Measurements from ENCODE around the gene DYRK4.

Gene DYRK4

GRCh38 chr12:4566474-4566873 lies 4.5 kb downstream of the DYRK4 start:
- no peak for DNase-seq

- DNase-seq, result no peak
Observed at GRCh38 chr12:4567073-4567881, 5.3 kb downstream of the DYRK4 start.

GRCh38 chr12:4569261-4569660 lies 7.3 kb downstream of the DYRK4 start:
- DNase-seq, result no peak

GRCh38 chr12:4572680-4573079 lies 10.7 kb downstream of the DYRK4 start:
- no peak for DNase-seq

GRCh38 chr12:4579305-4580102 lies 17.5 kb downstream of the DYRK4 start:
- DNase-seq, result no peak

GRCh38 chr12:4580281-4580688 lies 18.3 kb downstream of the DYRK4 start:
- DNase-seq, result no peak

- no peak for DNase-seq
Observed at GRCh38 chr12:4584281-4584680, 22.3 kb downstream of the DYRK4 start.

- DNase-seq, result no peak
Observed at GRCh38 chr12:4584896-4585295, 22.9 kb downstream of the DYRK4 start.

GRCh38 chr12:4586500-4586899 lies 24.5 kb downstream of the DYRK4 start:
- DNase-seq, result no peak

GRCh38 chr12:4587108-4587507 lies 25.1 kb downstream of the DYRK4 start:
- no peak for DNase-seq

- DNase-seq, result no peak
Observed at GRCh38 chr12:4588916-4589315, 26.9 kb downstream of the DYRK4 start.

- DNase-seq, result no peak
Observed at GRCh38 chr12:4589941-4590340, 27.9 kb downstream of the DYRK4 start.

GRCh38 chr12:4591180-4591687 lies 29.2 kb downstream of the DYRK4 start:
- no peak for DNase-seq

GRCh38 chr12:4595881-4596280 lies 33.9 kb downstream of the DYRK4 start:
- no peak for DNase-seq

GRCh38 chr12:4603421-4603820 lies 41.4 kb downstream of the DYRK4 start:
- DNase-seq, result no peak

- no peak for DNase-seq
Observed at GRCh38 chr12:4603946-4604345, 41.9 kb downstream of the DYRK4 start.

- peak; percentile 91 for DNase-seq
Observed at GRCh38 chr12:4604684-4605193, 42.7 kb downstream of the DYRK4 start.

- no peak for DNase-seq
Observed at GRCh38 chr12:4607056-4607455, 45.0 kb downstream of the DYRK4 start.

GRCh38 chr12:4609071-4609470 lies 47.1 kb downstream of the DYRK4 start:
- no peak for DNase-seq

GRCh38 chr12:4610481-4610880 lies 48.5 kb downstream of the DYRK4 start:
- no peak for DNase-seq

- no peak for DNase-seq
Observed at GRCh38 chr12:4615667-4616066, 53.7 kb downstream of the DYRK4 start.

GRCh38 chr12:4621511-4621910 lies 59.5 kb downstream of the DYRK4 start:
- DNase-seq, result no peak

- no peak for DNase-seq
Observed at GRCh38 chr12:4626543-4626942, 64.5 kb downstream of the DYRK4 start.

- DNase-seq, result no peak
Observed at GRCh38 chr12:4628406-4628805, 66.4 kb downstream of the DYRK4 start.
